Thyroid gland (tissue), 4 donors: ENCODE data around the gene TMEM170A. TPM values are rescaled to one million over a fixed set of nuclear protein-coding genes. Genes with fewer than 3 reads are reported as not detected.
A peak's percentile ranks its signal among the peaks of the same experiment; 100 is the strongest.

Experiments
- DNase-seq, 2 donors: peaks; one replicate each; pipeline ENCODE4 v3.0.0-alpha.2; 2019
- H3K27ac ChIP-seq, 3 donors: fragments of 200-600 bp; sonication (generic); 1 replicate in 2 of 3; 2 replicates in 1 of 3; pipeline ENCODE4 v1.5.1; 2016 to 2019; ENCODE audit warnings: mild to moderate bottlenecking in 1 of 3, moderate library complexity in 1 of 3
- H3K27me3 ChIP-seq: fragments of 200-600 bp; sonication (generic); one replicate; pipeline ENCODE4 v1.5.1; 2019
- H3K36me3 ChIP-seq, 2 donors: fragments of 200-600 bp; sonication (generic); one replicate each; pipeline ENCODE4 v1.5.1; 2016 to 2019
- H3K4me1 ChIP-seq, 2 donors: fragments of 200-600 bp; sonication (generic); one replicate each; pipeline ENCODE4 v1.5.1; 2017 to 2019
- H3K4me3 ChIP-seq, 3 donors: fragments of 200-600 bp; sonication (generic); replicated peaks in 1 of 3; 1 replicate in 2 of 3; 2 replicates in 1 of 3; pipeline ENCODE4 v1.5.1; 2016; ENCODE audit warnings: mild to moderate bottlenecking in 1 of 3
- H3K9me3 ChIP-seq: fragments of 200-600 bp; sonication (generic); one replicate; pipeline ENCODE4 v1.5.1; 2017
- CTCF ChIP-seq, 6 experiments: fragments of 200-600 bp in 3 of 6; fragments of 450-650 bp in 3 of 6; sonication (generic) in 3 of 6; IDR thresholded peaks; one replicate each; pipeline ENCODE4 v1.5.1; 2016 to 2019; ENCODE audit warnings: antibody characterized with exemption in 6 of 6, mild to moderate bottlenecking in 2 of 6, inconsistent platforms in 1 of 6, moderate library complexity in 1 of 6
- POLR2A ChIP-seq, 2 donors: fragments of 450-650 bp; IDR thresholded peaks; one replicate each; pipeline ENCODE4 v1.6.1; 2017; ENCODE audit warnings: antibody characterized with exemption in 2 of 2, mild to moderate bottlenecking in 2 of 2, moderate library complexity in 1 of 2
- WGBS, 2 donors: methylation state at CpG; one replicate each; pipeline ENCODE4 v1.1.5; 2017; 5-methylcytosine and 5-hydroxymethylcytosine counted together
- intact Hi-C: fragments of 100-400 bp; cut with DNase I; formaldehyde crosslinking; loops from one replicate; pipeline ENCODE4 v1.15.1; 2023
- total RNA-seq, 4 donors: library from RNA; depleted of rRNA; stranded (reverse); fragments of >200 nt; gene quantifications; one replicate each; pipeline ENCODE4 v1.2.3, GENCODE V29; 2016

TMEM170A gene
- total RNA-seq, 4 donors from 2014 or later: 27.1 to 41.9 (median 30.7) TPM

- TF ChIP-seq POLR2A (IDR thresholded peaks at IDR 0.05): no peak
- TF ChIP-seq CTCF (IDR thresholded peaks at IDR 0.05): no peak
- no peaks in the 10 kb centered on the region for H3K9me3 ChIP-seq
- H3K36me3 ChIP-seq: no peaks in the 10 kb centered on the region
- H3K27ac ChIP-seq: no peak overlapping the region
- no peak for DNase-seq
- H3K27me3 ChIP-seq: no peaks in the 10 kb centered on the region
- 96 to 98% methylated on average over 1 of the region's 1 CpG for WGBS, 2 donors
- H3K4me1 ChIP-seq: peaks cover 14 to 17% of the 10 kb centered on the region in 2 donors
- intact Hi-C loops: no loop called here
- no peak overlapping the region for H3K4me3 ChIP-seq
Measured at GRCh38 chr16:75421820-75422126, 42.7 kb downstream of the TMEM170A start.

- Histone ChIP-seq H3K27ac (no peak overlapping the region), H3K27me3 (no peaks in the 10 kb centered on the region), H3K4me1 (peaks cover 12 to 13% of the 10 kb centered on the region in 2 donors), H3K9me3 (no peaks in the 10 kb centered on the region), H3K4me3 (no peak overlapping the region), H3K36me3 (no peaks in the 10 kb centered on the region)
- intact Hi-C loops: no loop called here
- DNase-seq: peak; percentile 63 to 64
- 44 to 46% methylated on average over 8 of the region's 8 CpGs for whole genome bisulfite sequencing, 2 donors
- TF ChIP-seq POLR2A (IDR thresholded peaks at IDR 0.05): no peak
- TF ChIP-seq CTCF (IDR thresholded peaks at IDR 0.05): no peak
Measured at GRCh38 chr16:75420987-75421819, 43.3 kb downstream of the TMEM170A start.

- Histone ChIP-seq H3K27me3 (no peaks in the 10 kb centered on the region), H3K36me3 (peaks cover 4% of the 10 kb centered on the region in 2 donors), H3K27ac (no peak overlapping the region), H3K4me3 (no peak overlapping the region), H3K4me1 (peaks cover 12 to 13% of the 10 kb centered on the region in 2 donors), H3K9me3 (no peaks in the 10 kb centered on the region)
- intact Hi-C loops: no loop called here
- WGBS, 2 donors: 47 to 50% methylated on average over 2 of the region's 2 CpGs
- DNase-seq: no peak
- TF ChIP-seq POLR2A (IDR thresholded peaks at IDR 0.05) (no peak), CTCF (IDR thresholded peaks at IDR 0.05) (no peak)
Measured at GRCh38 chr16:75416904-75417565, 47.5 kb downstream of the TMEM170A start.

- TF ChIP-seq POLR2A (IDR thresholded peaks at IDR 0.05) (no peak), CTCF (IDR thresholded peaks at IDR 0.05) (no peak)
Measured at GRCh38 chr16:75415169-75415905, 49.2 kb downstream of the TMEM170A start.

More at GRCh38 chr16:75415169-75415905, 49.2 kb downstream of the TMEM170A start:
- no peaks in the 10 kb centered on the region for H3K9me3 ChIP-seq
- no peaks in the 10 kb centered on the region for H3K27me3 ChIP-seq
- peaks cover 7 to 9% of the 10 kb centered on the region in 2 donors for H3K36me3 ChIP-seq
- H3K27ac ChIP-seq: no peak overlapping the region
- H3K4me1 ChIP-seq: peaks cover 4% of the 10 kb centered on the region in 2 donors
- H3K4me3 ChIP-seq: no peak overlapping the region
- intact Hi-C loops: no loop called here
- DNase-seq: no peak
- WGBS, 2 donors: 85 to 87% methylated on average over 4 of the region's 4 CpGs
